AML-193 (cell line): ENCODE data around the gene CR1L.
"Not testable (repeated sequence)": the region's sequence is repeated elsewhere in the genome, so short reads cannot be mapped to it uniquely, and the experiment has no call there.

Experiments
- DNase-seq, 2 experiments: peaks; one replicate each; lab custom pipeline; 2025; lab: John Stamatoyannopoulos, UW

The CR1L gene

GRCh38 chr1:207646171-207646570 lies 1.2 kb downstream of the CR1L start:
- DNase-seq = no peak

- no peak for DNase-seq
Measured at GRCh38 chr1:207646944-207647579, 2.1 kb downstream of the CR1L start.

GRCh38 chr1:207647671-207648333 lies 2.9 kb downstream of the CR1L start:
- DNase-seq = no peak

GRCh38 chr1:207648334-207649209 lies 3.6 kb downstream of the CR1L start:
- no peak for DNase-seq

- no peak for DNase-seq
Measured at GRCh38 chr1:207649210-207649753, 4.3 kb downstream of the CR1L start.

- DNase-seq = no peak
Measured at GRCh38 chr1:207649865-207650580, 5.1 kb downstream of the CR1L start.

- no peak for DNase-seq
Measured at GRCh38 chr1:207651583-207651982, 6.7 kb downstream of the CR1L start.

GRCh38 chr1:207654320-207654719 lies 9.4 kb downstream of the CR1L start:
- DNase-seq = peak; percentile 5 to 8

- DNase-seq = no peak
Measured at GRCh38 chr1:207658408-207658807, 13.5 kb downstream of the CR1L start.

- no peak for DNase-seq
Measured at GRCh38 chr1:207658904-207659485, 14.1 kb downstream of the CR1L start.

- DNase-seq = no peak
Measured at GRCh38 chr1:207659545-207660153, 14.7 kb downstream of the CR1L start.

GRCh38 chr1:207661420-207661819 lies 16.5 kb downstream of the CR1L start:
- DNase-seq = not testable (repeated sequence)

GRCh38 chr1:207666342-207666741 lies 21.4 kb downstream of the CR1L start:
- no peak for DNase-seq

GRCh38 chr1:207669528-207670009 lies 24.6 kb downstream of the CR1L start:
- DNase-seq = no peak

- DNase-seq = no peak
Measured at GRCh38 chr1:207670192-207670591, 25.3 kb downstream of the CR1L start.

- no peak for DNase-seq
Measured at GRCh38 chr1:207670997-207671396, 26.1 kb downstream of the CR1L start.

- DNase-seq = peak; percentile 5 to 45
Measured at GRCh38 chr1:207672522-207673130, 27.7 kb downstream of the CR1L start.

GRCh38 chr1:207673399-207673798 lies 28.5 kb downstream of the CR1L start:
- DNase-seq = no peak

GRCh38 chr1:207676153-207676552 lies 31.2 kb downstream of the CR1L start:
- DNase-seq = no peak

- DNase-seq = not testable (repeated sequence)
Measured at GRCh38 chr1:207680590-207681388, 35.9 kb downstream of the CR1L start.
